T-helper 9 cell (primary cell): ENCODE measurements around the gene PAPOLG.

Experiments
- DNase-seq: peaks from one replicate; pipeline ENCODE4 v3.0.0-alpha.2; 2020
- total RNA-seq, 2 donors: gene quantifications; one replicate each; lab custom pipeline; 2026; lab: John Stamatoyannopoulos, UW

The PAPOLG gene
- 33.5 to 79.3 reads per million in 2 donors for total RNA-seq

DNA sequence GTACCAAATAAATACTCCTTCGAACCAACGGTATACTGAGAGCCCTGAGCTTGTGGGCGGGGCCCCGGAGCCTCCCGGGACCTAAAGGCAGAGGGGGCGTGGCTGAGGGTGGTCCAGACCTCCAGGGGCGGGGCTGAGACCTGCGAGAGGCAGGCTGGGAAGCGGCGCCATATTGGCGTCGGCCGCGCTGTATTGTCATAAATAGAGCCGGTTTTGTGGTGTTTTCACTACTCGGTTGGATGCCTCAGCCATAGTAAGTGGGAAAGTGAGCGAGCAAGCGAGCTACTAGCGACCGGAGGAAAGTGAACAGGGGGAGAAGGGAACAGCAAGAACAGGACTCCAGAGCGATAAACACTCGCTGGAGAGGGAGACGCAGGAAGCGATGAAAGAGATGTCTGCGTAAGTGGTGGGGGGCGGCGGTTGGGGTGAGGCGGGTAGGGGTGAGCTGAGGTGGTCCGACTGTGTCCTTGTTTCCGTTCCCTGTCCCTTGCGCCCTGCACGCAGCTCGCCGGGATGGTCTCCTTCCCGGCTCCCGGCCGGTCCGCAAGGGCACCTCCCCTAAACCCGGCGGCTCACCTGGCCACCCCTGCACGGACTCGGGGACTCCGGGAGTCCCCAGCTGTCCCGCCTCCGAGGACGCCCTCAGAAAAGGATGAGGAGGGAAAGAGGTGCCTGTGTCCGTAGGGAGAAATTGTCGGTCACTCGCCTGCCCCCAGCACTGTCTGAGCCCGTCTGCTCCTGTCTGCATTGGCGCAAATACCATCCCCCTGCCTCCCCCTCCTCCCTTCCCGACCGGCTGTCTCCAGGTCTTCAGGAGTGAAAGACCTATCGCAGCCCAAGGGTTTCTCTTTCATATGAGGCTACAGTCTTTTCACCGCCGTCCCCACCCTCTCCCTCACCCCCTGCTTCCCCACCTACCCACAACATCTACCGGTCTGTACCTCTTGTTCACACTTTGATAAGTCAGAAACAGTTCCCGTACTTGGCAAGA lies at the start of gene PAPOLG:
Gene PAPOLG, plus strand, starts transcription at position 172 of the 991 bp plus-strand sequence. Its CDS starts 211 bp downstream, at position 383.
- peak; percentile 98 for DNase-seq

DNA sequence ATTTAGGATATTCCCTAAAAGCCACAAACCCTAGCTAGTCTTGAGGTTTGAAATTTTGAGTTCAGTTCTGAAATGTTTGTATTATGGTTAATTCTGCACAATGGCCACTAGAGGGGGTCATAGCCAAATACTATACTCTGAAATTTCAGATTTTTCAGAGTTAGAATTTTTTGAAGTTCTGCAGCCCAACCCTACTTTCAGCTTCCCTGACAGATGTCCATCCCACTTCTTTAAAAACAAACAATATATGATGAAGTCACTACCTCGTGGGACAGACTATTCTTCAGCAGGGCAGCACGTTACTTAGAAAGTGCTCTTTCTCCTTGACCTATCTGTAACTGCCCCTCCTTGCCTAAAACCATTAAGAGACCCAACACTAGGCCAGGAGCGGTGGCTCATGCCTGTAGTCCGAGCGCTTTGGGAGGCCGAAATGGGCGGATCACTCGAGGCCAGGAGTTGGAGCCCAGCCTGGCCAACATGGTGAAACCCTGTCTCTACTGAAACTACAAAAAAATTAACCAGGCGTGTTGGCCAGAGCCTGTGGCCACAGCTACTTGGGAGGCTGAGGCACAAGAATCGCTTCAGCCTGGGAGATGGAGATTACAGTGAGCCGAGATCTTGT lies 48.2 kb upstream of the PAPOLG start:
- DNase-seq = no peak

DNA sequence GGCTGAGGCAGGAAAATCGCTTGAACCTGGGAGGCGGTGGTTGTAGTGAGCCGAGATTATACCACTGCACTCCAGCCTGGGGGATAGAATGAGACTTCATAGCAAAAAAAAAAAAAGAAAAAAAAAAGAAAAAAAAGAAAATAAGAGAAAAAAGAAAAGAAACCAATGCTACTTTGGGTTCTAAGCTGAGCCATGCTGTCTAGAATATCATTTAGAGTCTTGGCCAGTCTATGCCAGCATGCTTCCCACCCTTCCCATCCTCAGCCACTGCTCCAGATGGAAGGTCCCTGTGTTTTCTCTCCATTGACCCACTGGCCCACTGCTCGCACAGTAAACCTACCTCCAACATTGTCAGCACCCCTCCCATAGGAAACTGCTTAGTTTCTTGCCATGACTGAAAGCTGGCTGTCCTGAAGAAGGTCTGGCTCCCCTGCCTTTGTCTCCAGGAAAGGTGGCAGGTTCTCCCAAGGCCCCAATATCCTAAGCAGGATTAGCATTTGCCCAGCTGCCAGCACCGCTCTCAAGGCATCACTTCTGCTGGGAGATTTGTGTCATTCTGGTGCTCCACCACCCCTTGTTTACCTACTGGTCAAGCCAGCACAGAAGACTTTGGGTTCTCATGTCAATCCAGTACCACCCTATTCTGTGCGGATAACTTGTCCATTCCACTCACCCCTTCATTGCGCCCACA lies 47.3 kb upstream of the PAPOLG start:
- no peak for DNase-seq

DNA sequence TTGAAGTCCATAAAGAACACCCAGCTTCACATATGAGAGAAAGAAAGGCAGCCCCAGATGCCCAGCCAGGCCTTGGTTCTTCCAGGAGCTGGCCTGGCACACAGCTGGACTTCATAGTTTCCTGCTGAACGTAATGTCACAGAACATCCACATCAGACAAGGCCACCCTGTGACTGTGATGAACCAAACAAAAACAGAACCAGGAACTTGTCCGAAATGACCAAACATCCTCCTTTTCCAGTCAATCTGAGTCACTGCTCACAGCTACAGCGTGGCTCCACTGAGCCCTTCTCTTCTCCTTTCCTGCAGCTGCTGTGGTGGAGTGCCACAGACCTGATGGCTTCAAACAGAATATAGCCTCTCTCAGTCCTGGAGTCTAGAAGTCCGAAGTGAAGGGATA lies 45.4 kb upstream of the PAPOLG start:
- no peak for DNase-seq

DNA sequence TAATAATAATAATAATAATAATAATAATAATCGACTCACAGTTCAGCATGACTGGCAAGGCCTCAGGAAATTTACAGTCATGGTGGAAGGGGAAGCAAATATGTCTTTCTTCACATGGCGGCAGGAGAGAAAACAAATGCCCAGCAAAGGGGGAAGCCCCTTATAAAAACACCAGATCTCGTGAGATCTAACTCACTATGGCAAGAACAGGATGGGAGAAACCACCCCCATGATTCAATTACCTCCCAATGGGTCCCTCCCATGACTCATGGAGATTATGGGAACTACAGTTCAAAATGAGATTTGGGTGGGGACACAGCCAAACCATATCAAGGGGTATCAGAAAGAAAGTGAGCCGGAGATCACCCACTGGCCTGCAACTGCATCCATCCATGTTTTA lies 40.5 kb upstream of the PAPOLG start:
- no peak for DNase-seq

GRCh38 chr2:60717691-60718090 lies 38.4 kb upstream of the PAPOLG start:
- no peak for DNase-seq

GRCh38 chr2:60719331-60719730 lies 36.7 kb upstream of the PAPOLG start:
- DNase-seq = no peak

GRCh38 chr2:60725466-60725865 lies 30.6 kb upstream of the PAPOLG start:
- no peak for DNase-seq

- DNase-seq = no peak
Measured at GRCh38 chr2:60728855-60729254, 27.2 kb upstream of the PAPOLG start.

- DNase-seq = peak; percentile 5
Measured at GRCh38 chr2:60735496-60736250, 20.4 kb upstream of the PAPOLG start.

GRCh38 chr2:60738679-60739078 lies 17.4 kb upstream of the PAPOLG start:
- DNase-seq = no peak

GRCh38 chr2:60739156-60739555 lies 16.9 kb upstream of the PAPOLG start:
- no peak for DNase-seq

GRCh38 chr2:60741576-60741975 lies 14.5 kb upstream of the PAPOLG start:
- DNase-seq = no peak

- DNase-seq = no peak
Measured at GRCh38 chr2:60742419-60742818, 13.6 kb upstream of the PAPOLG start.

DNA sequence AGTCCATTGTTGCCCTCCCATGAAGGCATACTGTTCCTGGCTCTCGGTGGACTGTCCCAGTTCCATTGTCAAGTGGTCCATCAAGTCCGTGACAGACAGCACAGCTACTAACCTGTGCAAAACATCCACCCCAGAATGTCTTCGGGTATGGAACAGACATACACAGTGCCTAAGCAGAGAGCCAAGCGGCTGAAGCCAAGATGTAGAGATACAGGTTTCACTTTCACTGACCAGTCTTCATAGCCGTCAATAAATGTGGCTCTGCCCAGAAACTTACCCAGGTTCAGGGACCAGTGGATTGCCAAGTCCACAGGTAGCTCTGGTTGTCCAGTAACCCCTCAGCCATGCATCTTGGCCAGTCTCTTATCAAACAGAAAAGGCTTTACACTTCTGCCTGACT lies 10.7 kb upstream of the PAPOLG start:
- no peak for DNase-seq

DNA sequence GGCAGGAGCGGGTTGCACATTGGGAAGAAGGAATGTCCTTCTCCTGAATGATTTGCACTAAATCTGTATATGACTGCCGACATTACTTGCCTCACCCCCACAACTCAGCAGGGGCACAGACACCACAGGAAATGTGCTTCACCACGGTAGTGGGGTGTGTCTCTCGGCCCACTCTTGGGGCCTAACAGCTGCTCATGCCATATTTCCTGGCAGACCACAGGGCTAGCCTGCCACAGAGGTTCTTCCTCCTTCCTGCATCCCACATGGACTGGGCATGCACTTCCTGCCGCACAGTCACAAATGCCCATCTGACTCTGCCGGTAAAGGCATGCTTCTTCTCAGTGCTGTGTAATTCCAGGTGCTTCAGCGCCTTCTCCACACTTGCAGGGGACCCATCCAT lies 10.3 kb upstream of the PAPOLG start:
- DNase-seq = no peak

DNA sequence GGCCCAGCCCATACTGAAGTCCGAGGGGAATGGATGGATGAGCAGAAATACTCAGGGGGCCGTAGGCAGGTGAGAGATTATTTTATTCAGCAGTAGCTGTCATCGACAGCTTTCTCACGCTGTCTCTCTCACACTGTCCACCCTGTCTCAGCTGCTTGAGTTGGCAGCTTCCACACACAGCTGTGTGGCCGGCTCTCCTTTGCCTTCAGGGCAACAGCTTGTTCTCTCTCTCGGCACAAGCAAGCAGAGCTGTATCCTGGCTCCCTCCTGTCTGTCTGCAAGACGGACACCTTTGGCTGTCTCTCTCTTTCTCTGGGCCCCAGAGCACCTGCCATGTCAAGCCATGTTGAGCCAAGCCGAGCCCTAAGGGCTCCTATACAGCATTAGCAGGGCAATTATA lies 9.8 kb upstream of the PAPOLG start:
- DNase-seq = no peak

- DNase-seq = no peak
Measured at GRCh38 chr2:60759654-60760053, 3.6 kb downstream of the PAPOLG start.

DNA sequence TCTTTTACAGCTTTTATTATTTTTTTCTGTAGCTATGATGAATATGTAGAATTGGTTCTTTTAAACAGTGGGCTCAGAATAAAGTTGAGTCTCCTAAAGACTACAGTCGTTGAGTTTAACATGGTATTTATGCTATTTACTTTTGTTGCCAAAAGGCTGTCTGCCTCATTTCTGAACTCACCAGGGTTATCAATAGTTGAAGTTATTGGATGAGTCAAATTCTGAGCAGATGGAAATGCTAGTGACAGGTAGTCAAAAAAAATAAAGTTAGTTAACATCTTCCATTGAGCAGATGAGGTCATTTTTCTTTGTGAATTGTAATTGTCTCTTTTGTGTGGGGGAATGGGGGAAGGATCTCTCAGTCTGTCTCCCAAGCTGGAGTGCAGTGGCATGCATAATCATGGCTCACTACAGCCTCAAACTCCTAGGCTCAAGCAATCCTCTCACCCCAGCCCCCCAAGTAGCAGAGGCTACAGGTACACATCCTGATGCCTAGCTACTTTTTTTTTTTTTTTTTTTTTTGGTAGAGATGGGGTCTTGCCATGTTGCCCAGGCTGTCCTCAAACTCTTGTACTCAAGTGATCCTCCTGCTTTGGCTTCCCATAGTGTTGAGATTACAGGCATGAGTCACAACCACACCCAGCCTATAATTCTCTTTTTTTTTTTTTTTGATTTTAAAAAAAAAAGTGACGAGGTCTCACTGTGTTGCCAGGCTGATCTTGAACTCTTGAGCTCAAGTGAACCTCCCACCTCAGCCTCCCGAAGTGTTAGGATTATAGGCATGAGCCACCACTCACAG lies 8.9 kb downstream of the PAPOLG start:
- no peak for DNase-seq

DNA sequence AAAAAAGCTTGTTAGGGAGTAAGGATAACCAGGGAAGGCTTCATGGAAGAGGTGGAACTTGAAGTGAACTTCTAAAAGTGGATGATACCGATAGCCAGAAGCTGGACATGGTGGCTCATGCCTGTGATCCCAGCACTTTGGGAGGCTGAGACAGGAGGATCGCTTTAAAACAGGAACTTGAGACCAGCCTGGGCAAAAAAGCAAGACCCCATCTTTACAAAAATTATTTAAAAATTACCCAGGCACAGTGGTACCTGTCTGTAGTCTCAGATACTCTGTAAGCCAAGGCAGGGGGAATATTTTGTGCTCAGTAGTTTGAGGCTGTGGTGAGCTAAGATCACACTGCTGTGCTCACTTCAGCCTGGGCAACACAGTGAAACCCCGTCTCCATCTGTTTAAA lies 10.2 kb downstream of the PAPOLG start:
- no peak for DNase-seq

- no peak for DNase-seq
Measured at GRCh38 chr2:60771508-60771907, 15.4 kb downstream of the PAPOLG start.
